ENCODE measurements around the gene HELZ.
"Not testable (repeated sequence)": the region's sequence is repeated elsewhere in the genome, so short reads cannot be mapped to it uniquely, and the experiment has no call there.

The HELZ gene

GRCh38 chr17:67245073-67245693, at the start of gene HELZ:
HELZ (minus strand) TSS chr17:67245196; CDS start chr17:67218804, 26,392 bp downstream.
- peak; percentile 52 to 54 for DNase-seq (ENCODE audit: low read depth in 2 of 2)

- DNase-seq (ENCODE audit: low read depth in 2 of 2), result peak; percentile 17 to 22
Measured at GRCh38 chr17:67293251-67294203, 48.5 kb upstream of the HELZ start.

- DNase-seq (ENCODE audit: low read depth in 2 of 2), result no peak
Measured at GRCh38 chr17:67290711-67291291, 45.8 kb upstream of the HELZ start.

- no peak for DNase-seq (ENCODE audit: low read depth in 2 of 2)
Measured at GRCh38 chr17:67290244-67290643, 45.2 kb upstream of the HELZ start.

GRCh38 chr17:67289181-67289876, 44.3 kb upstream of the HELZ start:
- DNase-seq (ENCODE audit: low read depth in 2 of 2), result no peak

GRCh38 chr17:67286826-67287225, 41.8 kb upstream of the HELZ start:
- DNase-seq (ENCODE audit: low read depth in 2 of 2), result not testable (repeated sequence)

GRCh38 chr17:67285360-67285759, 40.4 kb upstream of the HELZ start:
- no peak for DNase-seq (ENCODE audit: low read depth in 2 of 2)

GRCh38 chr17:67283731-67284516, 38.9 kb upstream of the HELZ start:
- DNase-seq (ENCODE audit: low read depth in 2 of 2), result no peak

- no peak for DNase-seq (ENCODE audit: low read depth in 2 of 2)
Measured at GRCh38 chr17:67281743-67282142, 36.7 kb upstream of the HELZ start.

GRCh38 chr17:67281053-67281452, 36.1 kb upstream of the HELZ start:
- no peak for DNase-seq (ENCODE audit: low read depth in 2 of 2)

- DNase-seq (ENCODE audit: low read depth in 2 of 2), result no peak
Measured at GRCh38 chr17:67280279-67280678, 35.3 kb upstream of the HELZ start.

GRCh38 chr17:67279115-67279514, 34.1 kb upstream of the HELZ start:
- no peak for DNase-seq (ENCODE audit: low read depth in 2 of 2)

GRCh38 chr17:67278363-67278762, 33.4 kb upstream of the HELZ start:
- DNase-seq (ENCODE audit: low read depth in 2 of 2), result no peak

- no peak for DNase-seq (ENCODE audit: low read depth in 2 of 2)
Measured at GRCh38 chr17:67276075-67276474, 31.1 kb upstream of the HELZ start.

- no peak for DNase-seq (ENCODE audit: low read depth in 2 of 2)
Measured at GRCh38 chr17:67274466-67274865, 29.5 kb upstream of the HELZ start.

- no peak for DNase-seq (ENCODE audit: low read depth in 2 of 2)
Measured at GRCh38 chr17:67273900-67274299, 28.9 kb upstream of the HELZ start.

GRCh38 chr17:67272312-67273047, 27.5 kb upstream of the HELZ start:
- no peak for DNase-seq (ENCODE audit: low read depth in 2 of 2)

- not testable (repeated sequence) for DNase-seq (ENCODE audit: low read depth in 2 of 2)
Measured at GRCh38 chr17:67271187-67271586, 26.2 kb upstream of the HELZ start.

GRCh38 chr17:67270416-67270815, 25.4 kb upstream of the HELZ start:
- no peak for DNase-seq (ENCODE audit: low read depth in 2 of 2)

GRCh38 chr17:67266496-67266895, 21.5 kb upstream of the HELZ start:
- no peak for DNase-seq (ENCODE audit: low read depth in 2 of 2)
